ENCODE data around the gene COL4A2.

- TF ChIP-seq CTCF (IDR thresholded peaks at IDR 0.05) (no peak), POLR2A (IDR thresholded peaks at IDR 0.05) (no peak)
These were observed 16.9 kb upstream of the COL4A2 start for GRCh38 chr13:110290153-110290552.
